Activated naive CD4-positive, alpha-beta T cell treated with anti-CD3 and anti-CD28 coated beads for 36 hours (primary cell): Measurements from ENCODE around the gene PRSS2. TPM values are rescaled to one million over a fixed set of nuclear protein-coding genes. Genes with fewer than 3 reads are reported as not detected.
"Not testable (repeated sequence)": the region's sequence is repeated elsewhere in the genome, so short reads cannot be mapped to it uniquely, and the experiment has no call there.

Source experiments
- CTCF ChIA-PET: fragments of 350-600 bp; sonication (Branson Sonifier 250); formaldehyde crosslinking; loops from one replicate; lab custom pipeline; 2021; ENCODE audit warnings: antibody characterized with exemption; lab: Charles Lee
- DNase-seq: peaks from one replicate; pipeline ENCODE4 v3.0.0-alpha.2; 2020
- H3K27ac Mint-ChIP-seq: one replicate; pipeline ENCODE4 v1.8.0; 2021; ENCODE audit warnings: mild to moderate bottlenecking, mixed read lengths
- H3K27me3 Mint-ChIP-seq: one replicate; pipeline ENCODE4 v1.8.0; 2021; ENCODE audit warnings: low read depth, mixed read lengths
- H3K36me3 Mint-ChIP-seq: one replicate; pipeline ENCODE4 v1.8.0; 2021; ENCODE audit warnings: low read depth, mixed read lengths
- H3K4me1 Mint-ChIP-seq: one replicate; pipeline ENCODE4 v1.8.0; 2021; ENCODE audit warnings: low read depth, mixed read lengths
- H3K4me3 Mint-ChIP-seq: one replicate; pipeline ENCODE4 v1.8.0; 2021; ENCODE audit warnings: mild to moderate bottlenecking, moderate library complexity, mixed read lengths
- H3K9me3 Mint-ChIP-seq: one replicate; pipeline ENCODE4 v1.8.0; 2021; ENCODE audit warnings: mixed read lengths
- intact Hi-C: fragments of 100-400 bp; cut with micrococcal nuclease; formaldehyde crosslinking; loops from one replicate; pipeline ENCODE4 v1.15.1; 2023
- total RNA-seq, 2 experiments: library from RNA; stranded (reverse); gene quantifications; one replicate each; pipeline ENCODE4 v1.2.3, GENCODE V29; 2021

PRSS2 gene
- total RNA-seq, 2 experiments from 2014 or later, result 0.50 TPM; not detected in 1

GRCh38 chr7:142767451-142767850 lies 3.3 kb upstream of the PRSS2 start:
- DNase-seq, result no peak
- intact Hi-C loops, result no loop called here
- no peaks in the 10 kb centered on the region for H3K36me3 Mint-ChIP-seq
- no peaks in the 10 kb centered on the region for H3K9me3 Mint-ChIP-seq
- CTCF ChIA-PET, result no interaction called here
- no peak overlapping the region for H3K4me3 Mint-ChIP-seq
- no peak overlapping the region for H3K27ac Mint-ChIP-seq
- H3K27me3 Mint-ChIP-seq, result peaks cover 2% of the 10 kb centered on the region
- H3K4me1 Mint-ChIP-seq, result peaks cover 11% of the 10 kb centered on the region

GRCh38 chr7:142767861-142768260 lies 2.9 kb upstream of the PRSS2 start:
- DNase-seq, result no peak
- peaks cover 11% of the 10 kb centered on the region for H3K4me1 Mint-ChIP-seq
- H3K4me3 Mint-ChIP-seq, result no peak overlapping the region
- intact Hi-C loops, result no loop called here
- H3K27ac Mint-ChIP-seq, result no peak overlapping the region
- peaks cover 2% of the 10 kb centered on the region for H3K27me3 Mint-ChIP-seq
- H3K9me3 Mint-ChIP-seq, result no peaks in the 10 kb centered on the region
- CTCF ChIA-PET, result interaction anchor here (0.7 kb wide), 1 partner anchor 78 kb away, joined by 3 read pairs; no protein-coding TSS in a partner anchor
- H3K36me3 Mint-ChIP-seq, result no peaks in the 10 kb centered on the region

GRCh38 chr7:142768885-142769284 lies 1.9 kb upstream of the PRSS2 start:
- H3K4me3 Mint-ChIP-seq, CTCF ChIA-PET, H3K9me3 Mint-ChIP-seq, intact Hi-C loops, DNase-seq, H3K36me3 Mint-ChIP-seq, H3K27ac Mint-ChIP-seq, H3K27me3 Mint-ChIP-seq: not testable (repeated sequence)
- peaks cover 11% of the 10 kb centered on the region for H3K4me1 Mint-ChIP-seq

GRCh38 chr7:142771353-142771723 lies 568 bp downstream of the PRSS2 start:
- H3K4me1 Mint-ChIP-seq, result peaks cover 11% of the 10 kb centered on the region
- no peaks in the 10 kb centered on the region for H3K36me3 Mint-ChIP-seq
- H3K27me3 Mint-ChIP-seq, result peaks cover 2% of the 10 kb centered on the region
- no peaks in the 10 kb centered on the region for H3K9me3 Mint-ChIP-seq
- no peak overlapping the region for H3K4me3 Mint-ChIP-seq
- CTCF ChIA-PET, result interaction anchor here (0.5 to 0.8 kb wide), 2 partner anchors 16 to 138 kb away, joined by 3 read pairs; no protein-coding TSS in a partner anchor
- peak; percentile 10 for DNase-seq
- intact Hi-C loops, result no loop called here
- H3K27ac Mint-ChIP-seq, result no peak overlapping the region

GRCh38 chr7:142772051-142772450 lies 1.3 kb downstream of the PRSS2 start:
- Mint-ChIP-seq H3K27ac (no peak overlapping the region), H3K36me3 (no peaks in the 10 kb centered on the region), H3K9me3 (no peaks in the 10 kb centered on the region), H3K4me3 (no peak overlapping the region), H3K4me1 (peaks cover 11% of the 10 kb centered on the region), H3K27me3 (peaks cover 2% of the 10 kb centered on the region)
- CTCF ChIA-PET, result no interaction called here
- no peak for DNase-seq
- intact Hi-C loops, result no loop called here

- CTCF ChIA-PET, result no interaction called here
- H3K36me3 Mint-ChIP-seq, result no peaks in the 10 kb centered on the region
- H3K27me3 Mint-ChIP-seq, result peaks cover 2% of the 10 kb centered on the region
- intact Hi-C loops, result no loop called here
- H3K4me1 Mint-ChIP-seq, result peaks cover 11% of the 10 kb centered on the region
- no peak for DNase-seq
- H3K9me3 Mint-ChIP-seq, result no peaks in the 10 kb centered on the region
- no peak overlapping the region for H3K4me3 Mint-ChIP-seq
- H3K27ac Mint-ChIP-seq, result no peak overlapping the region
These were observed 1.9 kb downstream of the PRSS2 start for GRCh38 chr7:142772673-142773072.

GRCh38 chr7:142773230-142773629 lies 2.5 kb downstream of the PRSS2 start:
- CTCF ChIA-PET, result no interaction called here
- no peaks in the 10 kb centered on the region for H3K36me3 Mint-ChIP-seq
- intact Hi-C loops, result no loop called here
- H3K9me3 Mint-ChIP-seq, result no peaks in the 10 kb centered on the region
- H3K4me1 Mint-ChIP-seq, result peaks cover 11% of the 10 kb centered on the region
- no peak overlapping the region for H3K4me3 Mint-ChIP-seq
- H3K27ac Mint-ChIP-seq, result no peak overlapping the region
- H3K27me3 Mint-ChIP-seq, result peaks cover 2% of the 10 kb centered on the region
- DNase-seq, result no peak

GRCh38 chr7:142773937-142774744 lies 3.4 kb downstream of the PRSS2 start:
- H3K9me3 Mint-ChIP-seq, result no peaks in the 10 kb centered on the region
- peaks cover 2% of the 10 kb centered on the region for H3K27me3 Mint-ChIP-seq
- CTCF ChIA-PET, result no interaction called here
- H3K27ac Mint-ChIP-seq, result no peak overlapping the region
- H3K4me3 Mint-ChIP-seq, result no peak overlapping the region
- no peaks in the 10 kb centered on the region for H3K36me3 Mint-ChIP-seq
- H3K4me1 Mint-ChIP-seq, result peaks cover 11% of the 10 kb centered on the region
- intact Hi-C loops, result no loop called here
- no peak for DNase-seq

- peaks cover 2% of the 10 kb centered on the region for H3K27me3 Mint-ChIP-seq
- H3K9me3 Mint-ChIP-seq, result no peaks in the 10 kb centered on the region
- intact Hi-C loops, result no loop called here
- H3K4me3 Mint-ChIP-seq, result no peak overlapping the region
- peaks cover 11% of the 10 kb centered on the region for H3K4me1 Mint-ChIP-seq
- DNase-seq, result no peak
- H3K36me3 Mint-ChIP-seq, result no peaks in the 10 kb centered on the region
- CTCF ChIA-PET, result no interaction called here
- no peak overlapping the region for H3K27ac Mint-ChIP-seq
These were observed 4.1 kb downstream of the PRSS2 start for GRCh38 chr7:142774826-142775225.

- intact Hi-C loops, H3K27me3 Mint-ChIP-seq, CTCF ChIA-PET, H3K4me1 Mint-ChIP-seq, H3K4me3 Mint-ChIP-seq, H3K9me3 Mint-ChIP-seq, H3K27ac Mint-ChIP-seq, DNase-seq, H3K36me3 Mint-ChIP-seq: not testable (repeated sequence)
These were observed 4.8 kb downstream of the PRSS2 start for GRCh38 chr7:142775351-142776115.

GRCh38 chr7:142776206-142776844 lies 5.6 kb downstream of the PRSS2 start:
- intact Hi-C loops, result no loop called here
- Mint-ChIP-seq H3K27me3 (no peaks in the 10 kb centered on the region), H3K4me3 (no peak overlapping the region), H3K9me3 (no peaks in the 10 kb centered on the region), H3K27ac (no peak overlapping the region), H3K4me1 (peaks cover 1% of the 10 kb centered on the region), H3K36me3 (no peaks in the 10 kb centered on the region)
- DNase-seq, result no peak
- CTCF ChIA-PET, result interaction anchor here (1.4 kb wide), 1 partner anchor 218 kb away, joined by 3 read pairs; no protein-coding TSS in a partner anchor

- intact Hi-C loops, H3K4me3 Mint-ChIP-seq, H3K9me3 Mint-ChIP-seq, DNase-seq, H3K4me1 Mint-ChIP-seq, H3K27ac Mint-ChIP-seq, H3K27me3 Mint-ChIP-seq, H3K36me3 Mint-ChIP-seq: not testable (repeated sequence)
- CTCF ChIA-PET, result interaction anchor here (1.4 kb wide), 1 partner anchor 219 kb away, joined by 3 read pairs; no protein-coding TSS in a partner anchor
These were observed 6.1 kb downstream of the PRSS2 start for GRCh38 chr7:142776845-142777225.
